OCI-LY1 (cell line): ENCODE measurements around the gene ADGRG7.

Experiments used
- EZH2 ChIP-seq: fragments of 200-600 bp; sonication (generic), shearing (Covaris generic); IDR thresholded peaks from 2 replicates; pipeline ENCODE4 v1.8.0; 2017; ENCODE audit warnings: borderline replicate concordance, mixed run types, mild to moderate bottlenecking, antibody characterized with exemption, low read length, moderate library complexity, mixed read lengths
- TF ChIP-seq, protein P1 (sequence below): fragments of 200-600 bp; sonication (generic), shearing (Covaris generic); IDR thresholded peaks from 2 replicates; pipeline ENCODE4 v1.5.1; 2017; ENCODE audit warnings: mild to moderate bottlenecking, antibody characterized with exemption, low read length, moderate library complexity, mixed read lengths

DNA sequence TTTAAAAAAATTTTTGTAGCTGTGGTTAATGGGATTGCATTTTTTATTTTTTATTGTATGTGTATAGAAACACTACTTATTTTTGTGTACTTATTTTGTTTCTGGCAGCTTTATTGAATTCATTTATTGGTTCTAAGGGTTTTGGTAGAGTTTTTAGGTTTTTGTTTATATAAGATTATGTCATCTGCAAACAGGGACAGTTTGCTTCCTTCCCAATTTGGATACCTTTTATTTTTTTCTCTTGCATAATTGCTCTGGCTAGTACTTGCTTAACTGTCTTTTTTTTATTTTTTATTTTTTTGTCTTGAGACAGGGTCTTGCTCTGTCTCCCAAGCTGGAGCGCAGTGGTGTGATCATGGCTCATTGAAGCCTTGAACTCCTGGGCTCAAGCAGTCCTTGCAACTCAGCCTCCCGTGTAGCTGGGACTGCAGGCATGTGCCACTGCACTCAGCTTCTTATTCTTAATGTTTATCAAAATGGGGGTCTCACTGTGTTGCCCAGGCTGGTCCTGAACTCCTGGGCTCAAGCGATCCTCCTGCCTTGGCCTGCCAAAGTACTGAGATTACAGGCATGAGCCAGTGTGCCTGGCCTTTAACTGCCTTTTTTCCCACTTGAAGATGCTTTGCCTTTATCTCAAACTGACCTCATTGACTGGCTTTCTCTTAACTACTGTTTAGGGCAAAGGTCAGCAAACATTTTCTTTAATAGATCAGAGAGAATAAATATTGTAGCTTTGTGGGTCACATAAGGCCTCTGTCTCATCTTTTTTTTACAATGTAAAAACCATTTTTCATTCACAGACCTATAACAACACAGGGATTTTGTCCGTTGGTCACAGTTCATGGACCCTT is 108.5 kb downstream of the ADGRG7 start:
- TF ChIP-seq, protein P1, sequence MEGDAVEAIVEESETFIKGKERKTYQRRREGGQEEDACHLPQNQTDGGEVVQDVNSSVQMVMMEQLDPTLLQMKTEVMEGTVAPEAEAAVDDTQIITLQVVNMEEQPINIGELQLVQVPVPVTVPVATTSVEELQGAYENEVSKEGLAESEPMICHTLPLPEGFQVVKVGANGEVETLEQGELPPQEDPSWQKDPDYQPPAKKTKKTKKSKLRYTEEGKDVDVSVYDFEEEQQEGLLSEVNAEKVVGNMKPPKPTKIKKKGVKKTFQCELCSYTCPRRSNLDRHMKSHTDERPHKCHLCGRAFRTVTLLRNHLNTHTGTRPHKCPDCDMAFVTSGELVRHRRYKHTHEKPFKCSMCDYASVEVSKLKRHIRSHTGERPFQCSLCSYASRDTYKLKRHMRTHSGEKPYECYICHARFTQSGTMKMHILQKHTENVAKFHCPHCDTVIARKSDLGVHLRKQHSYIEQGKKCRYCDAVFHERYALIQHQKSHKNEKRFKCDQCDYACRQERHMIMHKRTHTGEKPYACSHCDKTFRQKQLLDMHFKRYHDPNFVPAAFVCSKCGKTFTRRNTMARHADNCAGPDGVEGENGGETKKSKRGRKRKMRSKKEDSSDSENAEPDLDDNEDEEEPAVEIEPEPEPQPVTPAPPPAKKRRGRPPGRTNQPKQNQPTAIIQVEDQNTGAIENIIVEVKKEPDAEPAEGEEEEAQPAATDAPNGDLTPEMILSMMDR = no peak
- no peak for TF ChIP-seq EZH2
